HFFc6 (cell line): ENCODE data around the gene BABAM2. TPM values are rescaled to one million over a fixed set of nuclear protein-coding genes. Genes with fewer than 3 reads are reported as not detected.

ENCODE experiments used
- DNase-seq: peaks from one replicate; pipeline ENCODE4 v3.0.0-alpha.2; 2018
- H3K27ac Mint-ChIP-seq: 2 replicates; pipeline ENCODE4 v1.8.0; 2020; ENCODE audit warnings: mild to moderate bottlenecking, mixed read lengths
- H3K27me3 Mint-ChIP-seq: 2 replicates; pipeline ENCODE4 v1.8.0; 2021; ENCODE audit warnings: mild to moderate bottlenecking, moderate library complexity, mixed read lengths; ENCODE audit not compliant: insufficient read depth
- H3K36me3 Mint-ChIP-seq: 2 replicates; pipeline ENCODE4 v1.8.0; 2021; ENCODE audit warnings: low read depth, mixed read lengths
- H3K4me1 Mint-ChIP-seq: 2 replicates; pipeline ENCODE4 v1.8.0; 2020; ENCODE audit warnings: low read depth, mixed read lengths
- H3K4me3 Mint-ChIP-seq: 2 replicates; pipeline ENCODE4 v1.8.0; 2020; ENCODE audit warnings: mild to moderate bottlenecking, moderate library complexity, mixed read lengths
- H3K9me3 Mint-ChIP-seq: 2 replicates; pipeline ENCODE4 v1.8.0; 2020; ENCODE audit warnings: mild to moderate bottlenecking, mixed read lengths
- total RNA-seq, 6 experiments: library from RNA; stranded (reverse); fragmentation: NEBNext Ultra II Directional; extraction: Animal tissue kit (Norgen Biotek cat#: 25700); gene quantifications; 2 replicates in 1 of 6; 3 replicates in 5 of 6; pipeline ENCODE4 v1.2.3, GENCODE V29; 2021
- TF ChIP-seq, protein P1 (sequence below): fragments of 200-600 bp; sonication (generic); IDR thresholded peaks from 2 replicates; pipeline ENCODE4 v1.5.0; 2021; ENCODE audit warnings: antibody characterized with exemption, mild to moderate bottlenecking

BABAM2 gene
- total RNA-seq, 6 experiments from 2014 or later = 30.8 to 46.6 (median 41.2) TPM

DNA sequence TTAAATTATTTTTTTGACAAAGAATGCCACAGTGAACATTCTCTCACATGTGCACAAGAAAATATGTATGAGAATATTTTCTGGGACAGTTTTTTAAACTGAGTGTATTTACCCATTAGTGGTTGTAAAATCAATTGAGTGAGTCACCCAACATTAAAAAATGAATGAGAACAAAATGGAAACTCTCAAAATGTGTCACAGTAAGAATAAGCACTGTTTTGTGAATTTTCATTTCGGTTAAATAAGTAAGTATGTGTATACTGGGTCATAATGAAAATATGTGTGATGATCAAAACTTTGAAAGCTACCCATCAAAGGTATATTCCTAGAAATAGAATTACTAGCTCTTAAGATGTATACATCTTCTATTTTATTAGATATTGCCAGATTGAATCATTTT lies 11.6 kb downstream of the BABAM2 start:
- TF ChIP-seq, protein P1, sequence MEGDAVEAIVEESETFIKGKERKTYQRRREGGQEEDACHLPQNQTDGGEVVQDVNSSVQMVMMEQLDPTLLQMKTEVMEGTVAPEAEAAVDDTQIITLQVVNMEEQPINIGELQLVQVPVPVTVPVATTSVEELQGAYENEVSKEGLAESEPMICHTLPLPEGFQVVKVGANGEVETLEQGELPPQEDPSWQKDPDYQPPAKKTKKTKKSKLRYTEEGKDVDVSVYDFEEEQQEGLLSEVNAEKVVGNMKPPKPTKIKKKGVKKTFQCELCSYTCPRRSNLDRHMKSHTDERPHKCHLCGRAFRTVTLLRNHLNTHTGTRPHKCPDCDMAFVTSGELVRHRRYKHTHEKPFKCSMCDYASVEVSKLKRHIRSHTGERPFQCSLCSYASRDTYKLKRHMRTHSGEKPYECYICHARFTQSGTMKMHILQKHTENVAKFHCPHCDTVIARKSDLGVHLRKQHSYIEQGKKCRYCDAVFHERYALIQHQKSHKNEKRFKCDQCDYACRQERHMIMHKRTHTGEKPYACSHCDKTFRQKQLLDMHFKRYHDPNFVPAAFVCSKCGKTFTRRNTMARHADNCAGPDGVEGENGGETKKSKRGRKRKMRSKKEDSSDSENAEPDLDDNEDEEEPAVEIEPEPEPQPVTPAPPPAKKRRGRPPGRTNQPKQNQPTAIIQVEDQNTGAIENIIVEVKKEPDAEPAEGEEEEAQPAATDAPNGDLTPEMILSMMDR = no peak
- no peak for DNase-seq
- Mint-ChIP-seq H3K4me3 (no peak overlapping the region), H3K27ac (peak overlapping the region; percentile 70), H3K4me1 (peaks cover 61% of the 10 kb centered on the region), H3K9me3 (no peaks in the 10 kb centered on the region), H3K27me3 (no peaks in the 10 kb centered on the region), H3K36me3 (peaks cover 41% of the 10 kb centered on the region)

GRCh38 chr2:27903018-27903417 lies 12.5 kb downstream of the BABAM2 start:
- H3K27ac Mint-ChIP-seq = no peak overlapping the region
- H3K4me1 Mint-ChIP-seq = peaks cover 64% of the 10 kb centered on the region

DNA sequence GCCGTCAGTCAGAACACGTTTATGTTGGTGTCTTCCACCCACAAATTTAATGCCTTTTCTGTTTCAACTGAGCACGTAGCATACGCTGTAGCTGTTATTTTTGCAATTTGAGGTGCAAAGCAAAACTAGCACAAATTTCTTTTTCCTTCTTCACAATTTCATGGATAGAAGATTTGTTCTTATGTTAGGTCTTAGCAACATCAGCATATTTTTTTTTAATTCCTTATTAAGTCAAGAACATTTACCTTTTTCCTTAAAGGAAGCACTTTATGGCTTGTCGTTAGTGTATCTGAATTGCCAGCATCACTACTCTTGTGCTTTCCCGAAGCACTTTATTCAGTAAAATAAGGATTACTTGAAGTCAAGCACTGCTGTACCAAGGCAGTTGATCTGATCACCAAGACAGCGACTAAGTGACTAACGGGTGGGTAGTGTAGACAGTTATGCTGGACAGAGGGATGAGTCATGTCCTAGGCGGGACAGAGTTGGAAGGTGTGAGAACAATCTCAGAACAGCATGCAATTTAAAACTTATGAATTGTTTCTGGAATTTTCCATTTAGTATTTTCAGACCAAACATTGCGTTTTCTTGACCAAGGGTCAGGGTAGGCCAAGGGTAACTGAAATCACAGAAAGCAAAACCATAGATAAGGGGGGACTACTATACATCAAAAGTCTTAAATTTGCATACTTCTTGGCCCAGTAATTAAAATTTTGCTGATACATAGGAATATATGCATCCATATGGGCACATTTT lies 13.3 kb downstream of the BABAM2 start:
- Mint-ChIP-seq H3K36me3 (peaks cover 33% of the 10 kb centered on the region), H3K4me1 (peaks cover 56% of the 10 kb centered on the region), H3K4me3 (peak overlapping the region; percentile 15; the same call in 1 of the 2 replicates), H3K9me3 (no peaks in the 10 kb centered on the region), H3K27me3 (no peaks in the 10 kb centered on the region), H3K27ac (peak overlapping the region; percentile 60)
- TF ChIP-seq, protein P1 = no peak
- peak; percentile 61 for DNase-seq

More at GRCh38 chr2:27903018-27903417, 12.5 kb downstream of the BABAM2 start:
- peaks cover 37% of the 10 kb centered on the region for H3K36me3 Mint-ChIP-seq
- H3K4me3 Mint-ChIP-seq = no peak overlapping the region
- H3K27me3 Mint-ChIP-seq = no peaks in the 10 kb centered on the region
- H3K9me3 Mint-ChIP-seq = no peaks in the 10 kb centered on the region
- DNase-seq = no peak
- TF ChIP-seq, protein P1 = no peak

DNA sequence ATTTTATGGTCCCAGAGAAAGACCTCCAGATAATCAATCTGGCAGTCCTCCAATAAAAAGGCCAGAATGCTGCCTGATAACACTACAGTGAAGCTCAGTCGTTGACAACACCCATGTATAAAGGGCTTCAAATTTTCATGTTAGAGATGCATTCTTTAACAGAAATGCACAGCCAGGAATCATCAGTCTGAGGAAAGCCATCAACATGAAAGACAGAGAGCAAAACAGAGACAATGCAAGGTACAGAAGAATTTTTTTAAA lies 13.8 kb downstream of the BABAM2 start:
- DNase-seq = no peak
- Mint-ChIP-seq H3K4me3 (no peak overlapping the region), H3K27me3 (no peaks in the 10 kb centered on the region), H3K9me3 (no peaks in the 10 kb centered on the region), H3K36me3 (peaks cover 33% of the 10 kb centered on the region), H3K27ac (no peak overlapping the region), H3K4me1 (peaks cover 51% of the 10 kb centered on the region)
- TF ChIP-seq, protein P1 = no peak

DNA sequence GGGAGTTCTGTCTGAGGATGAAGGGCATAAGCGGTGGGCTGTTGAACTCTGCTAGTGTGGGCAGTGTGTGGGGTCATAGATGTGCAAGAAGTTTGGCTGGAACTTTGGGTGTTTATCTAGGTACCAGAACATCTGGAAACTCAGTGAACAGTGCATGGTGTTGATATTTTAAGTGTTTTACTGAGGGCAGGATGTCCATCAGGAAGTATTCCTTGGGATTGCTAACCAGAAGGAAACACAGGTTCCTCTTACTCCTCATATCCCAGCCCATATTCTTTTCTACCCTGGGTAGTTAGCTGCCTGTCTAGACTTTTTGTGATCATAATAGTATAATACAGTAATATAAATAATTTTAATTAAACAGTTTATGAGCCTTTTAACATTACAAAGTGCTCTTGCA lies 15.5 kb downstream of the BABAM2 start:
- no peaks in the 10 kb centered on the region for H3K9me3 Mint-ChIP-seq
- no peak overlapping the region for H3K4me3 Mint-ChIP-seq
- H3K27me3 Mint-ChIP-seq = no peaks in the 10 kb centered on the region
- peaks cover 47% of the 10 kb centered on the region for H3K4me1 Mint-ChIP-seq
- H3K27ac Mint-ChIP-seq = no peak overlapping the region
- peaks cover 33% of the 10 kb centered on the region for H3K36me3 Mint-ChIP-seq
- TF ChIP-seq, protein P1 = no peak
- DNase-seq = no peak
